HEK293 (cell line): ENCODE data around the gene SNAI1.

Experiments used
- CTCF ChIA-PET: fragments of 350-600 bp; formaldehyde crosslinking; extraction: SDS; loops from one replicate; lab custom pipeline; 2021; ENCODE audit warnings: antibody characterized with exemption; lab: Yijun Ruan, JAX
- POLR2A ChIA-PET: fragments of 300-600 bp; formaldehyde crosslinking; extraction: SDS; loops from one replicate; lab custom pipeline; 2020; ENCODE audit warnings: antibody characterized with exemption, inconsistent platforms; lab: Yijun Ruan, JAX
- H3K27ac ChIP-seq: fragments of 200-500 bp; sonication (Bioruptor generic); 2 replicates; pipeline ENCODE4 v1.5.1; 2014; ENCODE audit warnings: low read depth, low read length, control low read depth, inconsistent platforms; ENCODE audit errors: extremely low read depth
- H3K36me3 ChIP-seq, 2 experiments: fragments of 200-500 bp in 1 of 2; sonication (Bioruptor generic) in 1 of 2; 1 replicate in 1 of 2; 2 replicates in 1 of 2; pipeline ENCODE4 v1.5.1; 2014 to 2017; ENCODE audit warnings: inconsistent platforms in 2 of 2, low read length in 2 of 2; ENCODE audit not compliant: control insufficient read depth in 2 of 2, insufficient read depth in 1 of 2
- H3K4me1 ChIP-seq: fragments of 200-500 bp; sonication (Bioruptor generic); 2 replicates; pipeline ENCODE4 v1.5.1; 2014; ENCODE audit warnings: mild to moderate bottlenecking, low read length, inconsistent platforms; ENCODE audit not compliant: control insufficient read depth, insufficient read depth
- H3K4me3 ChIP-seq: 2 replicates; pipeline ENCODE4 v1.5.1; 2011; ENCODE audit warnings: low read depth, mild to moderate bottlenecking, control low read depth, low read length, moderate library complexity
- H3K9me3 ChIP-seq: fragments of 200-500 bp; sonication (Bioruptor generic); 2 replicates; pipeline ENCODE4 v1.5.1; 2014; ENCODE audit warnings: low read depth, low read length, inconsistent platforms; ENCODE audit not compliant: control insufficient read depth, insufficient read depth
- CTCF ChIP-seq: fragments of 450-650 bp; formaldehyde crosslinking; IDR thresholded peaks from 2 replicates; pipeline ENCODE4 v1.5.1; 2016; ENCODE audit warnings: missing biosample characterization, missing genetic modification characterization
- HOXD13 ChIP-seq: sonication (generic); formaldehyde crosslinking; IDR thresholded peaks from 2 replicates; pipeline ENCODE4 v1.8.0; 2022; ENCODE audit warnings: missing genetic modification reagents, borderline replicate concordance
- OVOL3 ChIP-seq: fragments of 450-650 bp; formaldehyde crosslinking; IDR thresholded peaks from 2 replicates; pipeline ENCODE4 v1.5.1; 2016; ENCODE audit warnings: missing biosample characterization, missing genetic modification characterization
- PBX3 ChIP-seq: sonication (generic); formaldehyde crosslinking; IDR thresholded peaks from 2 replicates; pipeline ENCODE4 v1.8.1; 2022; ENCODE audit warnings: mild to moderate bottlenecking, moderate library complexity, missing genetic modification reagents
- SETDB1 ChIP-seq: IDR thresholded peaks from one replicate; pipeline ENCODE4 v1.6.1; 2017; ENCODE audit warnings: mild to moderate bottlenecking, low read length, moderate library complexity, mixed read lengths; ENCODE audit not compliant: insufficient read length
- ZBTB1 ChIP-seq: fragments of 450-650 bp; formaldehyde crosslinking; IDR thresholded peaks from 2 replicates; pipeline ENCODE4 v1.5.1; 2016; ENCODE audit warnings: missing biosample characterization, missing genetic modification characterization
- ZBTB11 ChIP-seq: fragments of 450-650 bp; formaldehyde crosslinking; conservative IDR thresholded peaks from 2 replicates; pipeline ENCODE4 v1.5.1; 2016; ENCODE audit warnings: low read depth, missing biosample characterization, missing genetic modification characterization
- ZFHX2 ChIP-seq: fragments of 450-650 bp; formaldehyde crosslinking; conservative IDR thresholded peaks from 2 replicates; pipeline ENCODE4 v1.5.1; 2016; ENCODE audit warnings: missing biosample characterization, missing genetic modification characterization
- ZFP37 ChIP-seq: fragments of 450-650 bp; formaldehyde crosslinking; IDR thresholded peaks from 2 replicates; pipeline ENCODE4 v1.5.1; 2016; ENCODE audit warnings: missing biosample characterization, missing genetic modification characterization
- ZFP69B ChIP-seq: fragments of 450-650 bp; formaldehyde crosslinking; IDR thresholded peaks from 2 replicates; pipeline ENCODE4 v1.5.1; 2016; ENCODE audit warnings: missing biosample characterization, missing genetic modification characterization
- ZIC2 ChIP-seq: fragments of 450-650 bp; formaldehyde crosslinking; IDR thresholded peaks from 2 replicates; pipeline ENCODE4 v1.5.1; 2016; ENCODE audit warnings: missing biosample characterization, missing genetic modification characterization
- ZNF10 ChIP-seq: fragments of 450-650 bp; formaldehyde crosslinking; IDR thresholded peaks from 2 replicates; pipeline ENCODE4 v1.5.1; 2017; ENCODE audit warnings: missing biosample characterization, missing genetic modification characterization
- ZNF148 ChIP-seq: fragments of 450-650 bp; formaldehyde crosslinking; IDR thresholded peaks from 2 replicates; pipeline ENCODE4 v1.5.0; 2017; ENCODE audit warnings: missing biosample characterization, missing genetic modification characterization, borderline replicate concordance
- ZNF184 ChIP-seq: fragments of 450-650 bp; IDR thresholded peaks from 2 replicates; pipeline ENCODE4 v1.5.1; 2018; ENCODE audit warnings: missing biosample characterization, mild to moderate bottlenecking, missing genetic modification characterization
- ZNF324 ChIP-seq: fragments of 450-650 bp; formaldehyde crosslinking; IDR thresholded peaks from 2 replicates; pipeline ENCODE4 v1.5.1; 2016; ENCODE audit warnings: missing biosample characterization, missing genetic modification characterization
- ZNF341 ChIP-seq: fragments of 450-650 bp; formaldehyde crosslinking; IDR thresholded peaks from 2 replicates; pipeline ENCODE4; 2016; ENCODE audit warnings: low read depth, missing biosample characterization, missing genetic modification characterization
- ZNF423 ChIP-seq: fragments of 450-650 bp; formaldehyde crosslinking; IDR thresholded peaks from 2 replicates; pipeline ENCODE4 v1.5.1; 2016; ENCODE audit warnings: missing biosample characterization, missing genetic modification characterization
- ZNF433 ChIP-seq: fragments of 450-650 bp; formaldehyde crosslinking; IDR thresholded peaks from 2 replicates; pipeline ENCODE4 v1.5.1; 2016; ENCODE audit warnings: missing biosample characterization, missing genetic modification characterization, low read depth
- ZNF510 ChIP-seq: fragments of 450-650 bp; formaldehyde crosslinking; IDR thresholded peaks from 2 replicates; pipeline ENCODE4 v1.5.1; 2018; ENCODE audit warnings: mild to moderate bottlenecking, missing genetic modification characterization, missing biosample characterization; ENCODE audit not compliant: insufficient replicate concordance
- ZNF654 ChIP-seq: fragments of 450-650 bp; formaldehyde crosslinking; IDR thresholded peaks from 2 replicates; pipeline ENCODE4 v1.5.1; 2016; ENCODE audit warnings: low read depth, missing biosample characterization, missing genetic modification characterization
- ZNF658 ChIP-seq: fragments of 450-650 bp; formaldehyde crosslinking; IDR thresholded peaks from 2 replicates; pipeline ENCODE4; 2016; ENCODE audit warnings: missing biosample characterization, missing genetic modification characterization
- ZNF692 ChIP-seq: fragments of 450-650 bp; formaldehyde crosslinking; IDR thresholded peaks from 2 replicates; pipeline ENCODE4 v1.5.1; 2016; ENCODE audit warnings: missing biosample characterization, missing genetic modification characterization
- ZNF777 ChIP-seq: fragments of 450-650 bp; formaldehyde crosslinking; IDR thresholded peaks from 2 replicates; pipeline ENCODE4 v1.5.1; 2017; ENCODE audit warnings: missing biosample characterization, missing genetic modification characterization, borderline replicate concordance

SNAI1 gene

GRCh38 chr20:49936153-49937026 is 46.4 kb upstream of the SNAI1 start, which contains the start of gene RNF114 (continued):
- peak; percentile 66 for TF ChIP-seq ZNF692 (tag by site-specific recombination)
- 0 out of 2 replicates have a peak, but pooled peaks have one; percentile 31 for TF ChIP-seq ZNF324 (tag by site-specific recombination)

GRCh38 chr20:49937027-49937929 is 45.5 kb upstream of the SNAI1 start:
- Histone ChIP-seq H3K4me1 (peaks cover 6% of the 10 kb centered on the region), H3K36me3 (peaks cover 6 to 31% of the 10 kb centered on the region in 2 experiments; a peak in 2 of 3 replicates), H3K9me3 (no peaks in the 10 kb centered on the region), H3K4me3 (peak overlapping the region; percentile 96), H3K27ac (peak overlapping the region; percentile 74; the same call in 1 of the 2 replicates)
- ChIA-PET CTCF (interaction anchor here (0.8 to 3.5 kb wide), 7 partner anchors 8 to 327 kb away, joined by 3 to 15 read pairs (median 4); no protein-coding TSS in a partner anchor), POLR2A (interaction anchor here (0.7 to 2.5 kb wide), 3 partner anchors 21 to 125 kb away, joined by 3 to 11 read pairs (median 3); partner anchors contain the start of genes SLC9A8 and SPATA2)
- no peak for TF ChIP-seq ZNF184 (tag by site-specific recombination)
- TF ChIP-seq ZBTB11 (tag by site-specific recombination): peak; percentile 91
- TF ChIP-seq OVOL3 (tag by site-specific recombination): no peak
- TF ChIP-seq ZNF10 (tag by site-specific recombination): no peak
- no peak for TF ChIP-seq ZFP69B (tag by site-specific recombination)
- TF ChIP-seq ZNF433 (tag by site-specific recombination): no peak
- TF ChIP-seq SETDB1: no peak
- no peak for TF ChIP-seq ZNF341 (tag by site-specific recombination)
- no peak for TF ChIP-seq HOXD13 (CRISPR knock-in tag)
- TF ChIP-seq ZBTB1 (tag by site-specific recombination): no peak
- no peak for TF ChIP-seq ZNF777
- no peak for TF ChIP-seq ZNF654 (tag by site-specific recombination)
- no peak for TF ChIP-seq ZFHX2 (tag by site-specific recombination)
- no peak for TF ChIP-seq CTCF (tag by site-specific recombination)
- TF ChIP-seq ZNF658 (tag by site-specific recombination): no peak
- no peak for TF ChIP-seq ZNF423
- TF ChIP-seq ZFP37 (tag by site-specific recombination): no peak
- TF ChIP-seq ZIC2: no peak
- no peak for TF ChIP-seq ZNF148 (tag by site-specific recombination)
- TF ChIP-seq ZNF510 (tag by site-specific recombination): no peak
- no peak for TF ChIP-seq PBX3 (CRISPR knock-in tag)
